ENCODE measurements around the gene NXNL2.

- TF ChIP-seq POLR2AphosphoS5 (IDR thresholded peaks at IDR 0.05; ENCODE audit: low read length), result no peak
- TF ChIP-seq CTCF (IDR thresholded peaks at IDR 0.05 in 2 of 3, conservative IDR thresholded peaks at IDR 0.05 in 1 of 3; ENCODE audit: control insufficient read depth in 2 of 3, extremely low read depth in 1 of 3, insufficient read depth in 1 of 3, low read depth in 3 of 3, low read length in 3 of 3), result no peak
- TF ChIP-seq ZBED1 (IDR thresholded peaks at IDR 0.05; ENCODE audit: borderline replicate concordance), result no peak
- TF ChIP-seq, protein P1, sequence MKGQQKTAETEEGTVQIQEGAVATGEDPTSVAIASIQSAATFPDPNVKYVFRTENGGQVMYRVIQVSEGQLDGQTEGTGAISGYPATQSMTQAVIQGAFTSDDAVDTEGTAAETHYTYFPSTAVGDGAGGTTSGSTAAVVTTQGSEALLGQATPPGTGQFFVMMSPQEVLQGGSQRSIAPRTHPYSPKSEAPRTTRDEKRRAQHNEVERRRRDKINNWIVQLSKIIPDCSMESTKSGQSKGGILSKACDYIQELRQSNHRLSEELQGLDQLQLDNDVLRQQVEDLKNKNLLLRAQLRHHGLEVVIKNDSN (IDR thresholded peaks at IDR 0.05; ENCODE audit: borderline replicate concordance, extremely low read length, insufficient read depth, low read depth, low read length), result no peak
- TF ChIP-seq, protein P2, sequence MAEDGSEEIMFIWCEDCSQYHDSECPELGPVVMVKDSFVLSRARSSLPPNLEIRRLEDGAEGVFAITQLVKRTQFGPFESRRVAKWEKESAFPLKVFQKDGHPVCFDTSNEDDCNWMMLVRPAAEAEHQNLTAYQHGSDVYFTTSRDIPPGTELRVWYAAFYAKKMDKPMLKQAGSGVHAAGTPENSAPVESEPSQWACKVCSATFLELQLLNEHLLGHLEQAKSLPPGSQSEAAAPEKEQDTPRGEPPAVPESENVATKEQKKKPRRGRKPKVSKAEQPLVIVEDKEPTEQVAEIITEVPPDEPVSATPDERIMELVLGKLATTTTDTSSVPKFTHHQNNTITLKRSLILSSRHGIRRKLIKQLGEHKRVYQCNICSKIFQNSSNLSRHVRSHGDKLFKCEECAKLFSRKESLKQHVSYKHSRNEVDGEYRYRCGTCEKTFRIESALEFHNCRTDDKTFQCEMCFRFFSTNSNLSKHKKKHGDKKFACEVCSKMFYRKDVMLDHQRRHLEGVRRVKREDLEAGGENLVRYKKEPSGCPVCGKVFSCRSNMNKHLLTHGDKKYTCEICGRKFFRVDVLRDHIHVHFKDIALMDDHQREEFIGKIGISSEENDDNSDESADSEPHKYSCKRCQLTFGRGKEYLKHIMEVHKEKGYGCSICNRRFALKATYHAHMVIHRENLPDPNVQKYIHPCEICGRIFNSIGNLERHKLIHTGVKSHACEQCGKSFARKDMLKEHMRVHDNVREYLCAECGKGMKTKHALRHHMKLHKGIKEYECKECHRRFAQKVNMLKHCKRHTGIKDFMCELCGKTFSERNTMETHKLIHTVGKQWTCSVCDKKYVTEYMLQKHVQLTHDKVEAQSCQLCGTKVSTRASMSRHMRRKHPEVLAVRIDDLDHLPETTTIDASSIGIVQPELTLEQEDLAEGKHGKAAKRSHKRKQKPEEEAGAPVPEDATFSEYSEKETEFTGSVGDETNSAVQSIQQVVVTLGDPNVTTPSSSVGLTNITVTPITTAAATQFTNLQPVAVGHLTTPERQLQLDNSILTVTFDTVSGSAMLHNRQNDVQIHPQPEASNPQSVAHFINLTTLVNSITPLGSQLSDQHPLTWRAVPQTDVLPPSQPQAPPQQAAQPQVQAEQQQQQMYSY (CRISPR knock-in tag; IDR thresholded peaks at IDR 0.05), result no peak
- TF ChIP-seq HCFC1 (IDR thresholded peaks at IDR 0.05; ENCODE audit: low read length), result no peak
- TF ChIP-seq, protein P3, sequence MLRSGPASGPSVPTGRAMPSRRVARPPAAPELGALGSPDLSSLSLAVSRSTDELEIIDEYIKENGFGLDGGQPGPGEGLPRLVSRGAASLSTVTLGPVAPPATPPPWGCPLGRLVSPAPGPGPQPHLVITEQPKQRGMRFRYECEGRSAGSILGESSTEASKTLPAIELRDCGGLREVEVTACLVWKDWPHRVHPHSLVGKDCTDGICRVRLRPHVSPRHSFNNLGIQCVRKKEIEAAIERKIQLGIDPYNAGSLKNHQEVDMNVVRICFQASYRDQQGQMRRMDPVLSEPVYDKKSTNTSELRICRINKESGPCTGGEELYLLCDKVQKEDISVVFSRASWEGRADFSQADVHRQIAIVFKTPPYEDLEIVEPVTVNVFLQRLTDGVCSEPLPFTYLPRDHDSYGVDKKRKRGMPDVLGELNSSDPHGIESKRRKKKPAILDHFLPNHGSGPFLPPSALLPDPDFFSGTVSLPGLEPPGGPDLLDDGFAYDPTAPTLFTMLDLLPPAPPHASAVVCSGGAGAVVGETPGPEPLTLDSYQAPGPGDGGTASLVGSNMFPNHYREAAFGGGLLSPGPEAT (IDR thresholded peaks at IDR 0.05; ENCODE audit: low read depth), result no peak
- no peak for TF ChIP-seq SP1 (IDR thresholded peaks at IDR 0.05; ENCODE audit: low read depth, low read length)
- TF ChIP-seq PML (IDR thresholded peaks at IDR 0.05; ENCODE audit: low read length), result no peak
- TF ChIP-seq, protein P4, sequence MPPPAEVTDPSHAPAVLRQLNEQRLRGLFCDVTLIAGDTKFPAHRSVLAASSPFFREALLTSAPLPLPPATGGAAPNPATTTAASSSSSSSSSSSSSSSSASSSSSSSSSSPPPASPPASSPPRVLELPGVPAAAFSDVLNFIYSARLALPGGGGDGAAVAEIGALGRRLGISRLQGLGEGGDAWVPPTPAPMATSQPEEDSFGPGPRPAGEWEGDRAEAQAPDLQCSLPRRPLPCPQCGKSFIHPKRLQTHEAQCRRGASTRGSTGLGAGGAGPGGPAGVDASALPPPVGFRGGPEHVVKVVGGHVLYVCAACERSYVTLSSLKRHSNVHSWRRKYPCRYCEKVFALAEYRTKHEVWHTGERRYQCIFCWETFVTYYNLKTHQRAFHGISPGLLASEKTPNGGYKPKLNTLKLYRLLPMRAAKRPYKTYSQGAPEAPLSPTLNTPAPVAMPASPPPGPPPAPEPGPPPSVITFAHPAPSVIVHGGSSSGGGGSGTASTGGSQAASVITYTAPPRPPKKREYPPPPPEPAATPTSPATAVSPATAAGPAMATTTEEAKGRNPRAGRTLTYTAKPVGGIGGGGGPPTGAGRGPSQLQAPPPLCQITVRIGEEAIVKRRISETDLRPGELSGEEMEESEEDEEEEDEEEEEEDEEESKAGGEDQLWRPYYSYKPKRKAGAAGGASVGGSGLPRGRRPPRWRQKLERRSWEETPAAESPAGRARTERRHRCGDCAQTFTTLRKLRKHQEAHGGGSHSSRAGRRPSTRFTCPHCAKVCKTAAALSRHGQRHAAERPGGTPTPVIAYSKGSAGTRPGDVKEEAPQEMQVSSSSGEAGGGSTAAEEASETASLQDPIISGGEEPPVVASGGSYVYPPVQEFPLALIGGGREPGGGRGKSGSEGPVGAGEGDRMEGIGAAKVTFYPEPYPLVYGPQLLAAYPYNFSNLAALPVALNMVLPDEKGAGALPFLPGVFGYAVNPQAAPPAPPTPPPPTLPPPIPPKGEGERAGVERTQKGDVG (CRISPR knock-in tag; IDR thresholded peaks at IDR 0.05), result no peak
- no peak for TF ChIP-seq MTA2 (IDR thresholded peaks at IDR 0.05; ENCODE audit: low read depth)
- no peak for TF ChIP-seq RBBP5 (conservative IDR thresholded peaks at IDR 0.05)
Measured at GRCh38 chr9:88555268-88555980, 20.4 kb downstream of the NXNL2 start.
